ENCODE data around the gene NUDT17.

NUDT17 gene

GRCh38 chr1:145859491-145860023 is 14.1 kb downstream of the NUDT17 start:
- Mint-ChIP-seq H3K27me3 (no peaks in the 10 kb centered on the region), H3K4me3 (peak overlapping the region; percentile 98), H3K9me3 (no peaks in the 10 kb centered on the region), H3K36me3 (ENCODE audit: low read depth) (peaks cover 40% of the 10 kb centered on the region), H3K27ac (peak overlapping the region; percentile 96), H3K4me1 (ENCODE audit: low read depth) (peaks cover 15% of the 10 kb centered on the region)
- intact Hi-C loops (cut with micrococcal nuclease) = no loop called here

DNA sequence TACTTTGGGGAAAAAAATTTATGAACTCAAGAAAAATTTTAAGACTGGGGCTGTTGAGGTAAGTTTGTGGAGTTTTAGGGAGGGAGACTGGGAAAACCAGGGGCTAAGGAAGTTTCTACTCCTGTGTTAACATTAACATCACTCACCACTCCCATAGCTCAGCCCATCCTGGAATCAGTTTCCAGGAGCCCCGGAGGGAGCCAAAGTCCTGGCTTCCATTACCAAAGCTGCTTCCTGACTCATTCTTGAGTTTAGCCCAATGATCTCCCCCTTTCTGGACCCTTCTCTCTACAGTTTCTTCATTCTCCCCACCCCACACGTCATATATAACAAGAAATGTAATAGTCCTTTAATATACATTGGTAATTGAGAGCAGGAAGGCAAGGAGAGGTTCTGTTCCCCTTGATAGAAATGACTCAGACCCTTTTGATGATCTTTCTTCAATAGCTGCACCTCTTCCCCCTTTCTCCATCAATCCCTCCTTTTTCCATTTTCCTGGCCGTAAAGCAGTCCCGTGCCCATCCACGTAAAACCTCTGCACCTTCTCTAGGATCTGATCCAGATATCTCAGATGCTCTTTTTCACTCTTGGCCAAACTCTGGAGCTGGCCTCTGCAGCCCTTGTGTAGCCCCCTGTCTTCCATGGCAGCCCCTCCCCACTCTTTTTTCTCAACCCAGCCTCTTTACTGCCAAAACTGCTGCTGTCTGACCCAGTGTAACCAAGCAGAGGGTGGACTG is 18.0 kb downstream of the NUDT17 start:
- H3K4me1 Mint-ChIP-seq (ENCODE audit: low read depth) = peaks cover 5% of the 10 kb centered on the region
- intact Hi-C loops (cut with micrococcal nuclease) = no loop called here
- H3K27me3 Mint-ChIP-seq = no peaks in the 10 kb centered on the region
- H3K4me3 Mint-ChIP-seq = no peak overlapping the region
- peaks cover 11% of the 10 kb centered on the region for H3K36me3 Mint-ChIP-seq (ENCODE audit: low read depth)
- H3K27ac Mint-ChIP-seq = no peak overlapping the region
- H3K9me3 Mint-ChIP-seq = no peaks in the 10 kb centered on the region

DNA sequence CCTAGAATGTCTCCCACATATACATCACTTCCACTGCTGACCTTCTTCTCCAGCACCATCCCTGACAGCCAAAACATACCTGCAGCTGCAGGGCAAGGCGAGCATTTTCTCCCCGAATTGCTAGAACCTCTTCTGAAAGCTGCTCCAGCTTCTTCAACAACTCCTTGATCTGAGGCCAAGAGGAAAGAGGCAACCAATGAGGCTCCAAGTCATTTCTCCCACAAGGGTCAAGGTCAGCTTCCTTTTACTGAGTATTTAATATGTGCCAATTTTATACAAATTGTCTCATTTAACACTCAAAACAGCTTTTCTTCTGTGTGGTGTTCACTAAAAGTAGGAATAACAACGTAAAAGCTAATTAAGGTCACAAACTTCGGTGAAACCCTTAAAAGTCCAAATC is 22.8 kb downstream of the NUDT17 start:
- no peak overlapping the region for H3K27ac Mint-ChIP-seq

GRCh38 chr1:145871994-145872924 is 26.8 kb downstream of the NUDT17 start:
- Mint-ChIP-seq H3K4me3 (peak overlapping the region; percentile 67), H3K27ac (peak overlapping the region; percentile 88), H3K9me3 (no peaks in the 10 kb centered on the region), H3K27me3 (peaks cover 29% of the 10 kb centered on the region), H3K36me3 (ENCODE audit: low read depth) (no peaks in the 10 kb centered on the region), H3K4me1 (ENCODE audit: low read depth) (peaks cover 19% of the 10 kb centered on the region)
- intact Hi-C loops (cut with micrococcal nuclease) = no loop called here

More for the DNA sequence above, 22.8 kb downstream of the NUDT17 start:
- H3K4me1 Mint-ChIP-seq (ENCODE audit: low read depth) = peaks cover 19% of the 10 kb centered on the region
- H3K4me3 Mint-ChIP-seq = no peak overlapping the region
- H3K36me3 Mint-ChIP-seq (ENCODE audit: low read depth) = no peaks in the 10 kb centered on the region
- peaks cover 14% of the 10 kb centered on the region for H3K27me3 Mint-ChIP-seq
- no peaks in the 10 kb centered on the region for H3K9me3 Mint-ChIP-seq
- intact Hi-C loops (cut with micrococcal nuclease) = no loop called here

DNA sequence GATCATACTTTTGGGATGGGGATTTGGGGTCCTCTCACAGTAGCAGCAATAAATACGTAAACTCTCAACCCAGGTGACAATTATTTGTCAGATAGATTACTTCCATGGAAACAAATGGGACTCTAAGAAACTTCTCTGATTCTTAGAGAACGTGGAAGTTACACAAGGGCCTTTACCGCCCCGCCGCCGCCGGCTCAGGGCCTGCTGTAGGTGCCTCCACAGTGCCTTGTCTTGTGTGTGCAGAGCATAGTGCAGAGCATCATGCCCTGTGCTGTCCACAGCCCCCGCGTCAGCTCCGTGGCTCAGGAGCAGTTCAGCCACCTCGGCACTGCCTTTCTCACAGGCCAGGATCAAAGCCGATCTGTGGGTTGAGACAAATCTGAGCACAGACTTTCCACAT is 29.2 kb downstream of the NUDT17 start:
- peaks cover 20% of the 10 kb centered on the region for H3K4me1 Mint-ChIP-seq (ENCODE audit: low read depth)
- no peak overlapping the region for H3K27ac Mint-ChIP-seq
- no peak overlapping the region for H3K4me3 Mint-ChIP-seq
- peaks cover 31% of the 10 kb centered on the region for H3K27me3 Mint-ChIP-seq
- no peaks in the 10 kb centered on the region for H3K9me3 Mint-ChIP-seq
- no peaks in the 10 kb centered on the region for H3K36me3 Mint-ChIP-seq (ENCODE audit: low read depth)
- intact Hi-C loops (cut with micrococcal nuclease) = no loop called here

GRCh38 chr1:145877923-145878486 is 32.6 kb downstream of the NUDT17 start:
- Mint-ChIP-seq H3K4me1 (ENCODE audit: low read depth) (peaks cover 8% of the 10 kb centered on the region), H3K4me3 (no peak overlapping the region), H3K36me3 (ENCODE audit: low read depth) (no peaks in the 10 kb centered on the region), H3K27ac (no peak overlapping the region), H3K9me3 (no peaks in the 10 kb centered on the region), H3K27me3 (peaks cover 19% of the 10 kb centered on the region)
- intact Hi-C loops (cut with micrococcal nuclease) = no loop called here

DNA sequence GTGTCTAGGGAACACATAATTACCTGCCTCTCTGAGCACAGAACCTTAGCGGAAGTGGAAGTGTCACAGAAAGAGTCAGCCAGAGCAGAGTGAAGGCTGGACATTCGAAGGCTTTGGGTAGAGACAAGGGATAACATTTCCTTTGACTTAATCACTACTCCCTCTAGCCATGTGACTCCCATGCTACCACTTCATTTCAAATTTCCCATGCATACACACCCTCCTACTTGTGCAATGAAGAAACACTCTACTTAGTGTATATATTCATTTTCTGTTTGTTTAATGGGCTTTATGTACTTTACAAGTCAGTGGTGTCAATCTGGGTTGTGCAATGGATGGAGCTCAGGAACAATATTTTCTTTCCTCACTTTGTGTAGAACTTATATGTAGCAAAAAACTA is 33.3 kb downstream of the NUDT17 start:
- Mint-ChIP-seq H3K27me3 (peaks cover 17% of the 10 kb centered on the region), H3K36me3 (ENCODE audit: low read depth) (no peaks in the 10 kb centered on the region), H3K4me3 (no peak overlapping the region)

GRCh38 chr1:145879775-145880174 is 34.3 kb downstream of the NUDT17 start:
- intact Hi-C loops (cut with micrococcal nuclease) = no loop called here
- peaks cover 7% of the 10 kb centered on the region for H3K4me1 Mint-ChIP-seq (ENCODE audit: low read depth)
- H3K4me3 Mint-ChIP-seq = no peak overlapping the region
- no peaks in the 10 kb centered on the region for H3K36me3 Mint-ChIP-seq (ENCODE audit: low read depth)
- no peak overlapping the region for H3K27ac Mint-ChIP-seq
- H3K27me3 Mint-ChIP-seq = peaks cover 19% of the 10 kb centered on the region
- no peaks in the 10 kb centered on the region for H3K9me3 Mint-ChIP-seq

More for the DNA sequence above, 33.3 kb downstream of the NUDT17 start:
- Mint-ChIP-seq H3K9me3 (no peaks in the 10 kb centered on the region), H3K4me1 (ENCODE audit: low read depth) (peaks cover 6% of the 10 kb centered on the region), H3K27ac (no peak overlapping the region)
- intact Hi-C loops (cut with micrococcal nuclease) = no loop called here

GRCh38 chr1:145884675-145885074 is 39.2 kb downstream of the NUDT17 start:
- peaks cover 21% of the 10 kb centered on the region for H3K27me3 Mint-ChIP-seq
- H3K4me3 Mint-ChIP-seq = no peak overlapping the region
- peaks cover 14% of the 10 kb centered on the region for H3K4me1 Mint-ChIP-seq (ENCODE audit: low read depth)
- H3K27ac Mint-ChIP-seq = no peak overlapping the region
- intact Hi-C loops (cut with micrococcal nuclease) = no loop called here
- H3K36me3 Mint-ChIP-seq (ENCODE audit: low read depth) = no peaks in the 10 kb centered on the region
- no peaks in the 10 kb centered on the region for H3K9me3 Mint-ChIP-seq

DNA sequence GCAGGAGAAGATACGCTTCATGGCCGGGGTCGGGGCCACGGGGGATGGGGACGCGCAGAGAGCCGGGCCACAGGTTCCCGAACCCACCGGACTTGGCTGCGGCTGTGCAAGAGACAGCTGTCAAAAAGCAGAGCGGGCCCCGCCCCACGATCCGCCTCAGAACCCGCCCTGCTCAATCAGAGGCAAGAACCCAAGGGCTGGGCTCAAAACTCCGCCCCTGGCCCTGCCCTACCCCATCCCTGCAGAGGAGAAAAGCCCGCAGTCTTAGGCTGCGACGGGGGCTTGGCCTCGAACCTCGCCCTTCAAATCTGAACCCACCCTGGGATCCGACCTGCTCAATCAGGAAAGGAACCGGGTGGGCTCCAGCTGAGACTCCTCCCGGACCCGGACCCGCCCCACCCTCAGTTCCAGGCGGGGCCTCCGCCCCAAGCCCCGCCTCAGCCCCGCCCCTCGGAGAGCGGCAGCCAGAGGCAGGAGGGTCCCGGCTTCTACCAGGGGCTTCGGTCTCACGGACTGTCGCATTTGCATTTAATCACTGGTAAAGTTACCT is 40.4 kb downstream of the NUDT17 start, which contains the start of gene ANKRD35:
Gene ANKRD35, minus strand, starts transcription at position 129 of the 550 bp plus-strand sequence. Its CDS starts 108 bp downstream, at position 21.
- no peak within 1 kb of the TSS for H3K27ac Mint-ChIP-seq
- intact Hi-C loops (cut with micrococcal nuclease) = no loop called here

GRCh38 chr1:145886390-145886789 is 41.0 kb downstream of the NUDT17 start:
- no peaks in the 10 kb centered on the region for H3K36me3 Mint-ChIP-seq (ENCODE audit: low read depth)
- H3K9me3 Mint-ChIP-seq = no peaks in the 10 kb centered on the region
- H3K4me1 Mint-ChIP-seq (ENCODE audit: low read depth) = peaks cover 9% of the 10 kb centered on the region
- intact Hi-C loops (cut with micrococcal nuclease) = no loop called here
- peaks cover 21% of the 10 kb centered on the region for H3K27me3 Mint-ChIP-seq
- peak overlapping the region; percentile 83 for H3K4me3 Mint-ChIP-seq
- H3K27ac Mint-ChIP-seq = no peak overlapping the region

More for the DNA sequence above, 40.4 kb downstream of the NUDT17 start, which contains the start of gene ANKRD35:
- H3K9me3 Mint-ChIP-seq = no peaks in the 10 kb centered on the region
- peak within 1 kb of the TSS; percentile 83 for H3K4me3 Mint-ChIP-seq
- H3K27me3 Mint-ChIP-seq = peaks cover 21% of the 10 kb centered on the region
- H3K4me1 Mint-ChIP-seq (ENCODE audit: low read depth) = peaks cover 9% of the 10 kb centered on the region
- no peaks in the 10 kb centered on the region for H3K36me3 Mint-ChIP-seq (ENCODE audit: low read depth)

DNA sequence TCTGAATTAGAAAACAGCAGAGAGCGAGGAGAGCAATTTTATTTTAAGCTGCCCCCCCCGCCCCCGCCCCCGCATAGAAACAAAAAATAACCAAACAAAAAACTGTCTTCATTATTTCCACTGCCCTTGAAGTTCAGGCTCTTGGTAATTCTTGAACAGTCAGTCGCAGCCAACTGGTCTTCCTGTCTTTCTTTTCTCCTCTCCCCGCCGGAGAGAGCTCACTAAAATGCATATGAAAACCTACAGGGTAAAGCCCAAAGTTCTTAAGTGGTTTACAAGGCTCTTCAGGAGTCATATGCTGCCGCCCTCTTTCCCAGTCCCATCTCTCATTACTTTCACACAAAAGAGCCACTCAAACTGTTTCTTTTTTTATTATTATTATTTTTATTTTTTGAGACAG is 41.4 kb downstream of the NUDT17 start:
- no peaks in the 10 kb centered on the region for H3K36me3 Mint-ChIP-seq (ENCODE audit: low read depth)
- intact Hi-C loops (cut with micrococcal nuclease) = no loop called here
- H3K27ac Mint-ChIP-seq = no peak overlapping the region
- no peak overlapping the region for H3K4me3 Mint-ChIP-seq
- peaks cover 21% of the 10 kb centered on the region for H3K27me3 Mint-ChIP-seq
- H3K4me1 Mint-ChIP-seq (ENCODE audit: low read depth) = peaks cover 9% of the 10 kb centered on the region
- H3K9me3 Mint-ChIP-seq = no peaks in the 10 kb centered on the region

GRCh38 chr1:145887631-145888030 is 42.2 kb downstream of the NUDT17 start:
- Mint-ChIP-seq H3K9me3 (no peaks in the 10 kb centered on the region), H3K4me1 (ENCODE audit: low read depth) (peaks cover 9% of the 10 kb centered on the region), H3K4me3 (no peak overlapping the region), H3K27me3 (peaks cover 21% of the 10 kb centered on the region), H3K36me3 (ENCODE audit: low read depth) (no peaks in the 10 kb centered on the region), H3K27ac (no peak overlapping the region)
- intact Hi-C loops (cut with micrococcal nuclease) = no loop called here

Data from dendritic cell treated with granulocyte-macrophage colony-stimulating factor and Interleukin-4, amounts not matched to agents 40 ng/mL and 50 ng/mL, for 4 days (primary cell).